ENCODE data around the gene NETO1.

The NETO1 gene

GRCh38 chr18:72721330-72721729 lies 146.5 kb downstream of the NETO1 start:
- DNase-seq = no peak

GRCh38 chr18:72720116-72720515 lies 147.7 kb downstream of the NETO1 start:
- DNase-seq = no peak

- DNase-seq = no peak
These were observed 163.6 kb downstream of the NETO1 start for GRCh38 chr18:72704202-72704601.

DNA sequence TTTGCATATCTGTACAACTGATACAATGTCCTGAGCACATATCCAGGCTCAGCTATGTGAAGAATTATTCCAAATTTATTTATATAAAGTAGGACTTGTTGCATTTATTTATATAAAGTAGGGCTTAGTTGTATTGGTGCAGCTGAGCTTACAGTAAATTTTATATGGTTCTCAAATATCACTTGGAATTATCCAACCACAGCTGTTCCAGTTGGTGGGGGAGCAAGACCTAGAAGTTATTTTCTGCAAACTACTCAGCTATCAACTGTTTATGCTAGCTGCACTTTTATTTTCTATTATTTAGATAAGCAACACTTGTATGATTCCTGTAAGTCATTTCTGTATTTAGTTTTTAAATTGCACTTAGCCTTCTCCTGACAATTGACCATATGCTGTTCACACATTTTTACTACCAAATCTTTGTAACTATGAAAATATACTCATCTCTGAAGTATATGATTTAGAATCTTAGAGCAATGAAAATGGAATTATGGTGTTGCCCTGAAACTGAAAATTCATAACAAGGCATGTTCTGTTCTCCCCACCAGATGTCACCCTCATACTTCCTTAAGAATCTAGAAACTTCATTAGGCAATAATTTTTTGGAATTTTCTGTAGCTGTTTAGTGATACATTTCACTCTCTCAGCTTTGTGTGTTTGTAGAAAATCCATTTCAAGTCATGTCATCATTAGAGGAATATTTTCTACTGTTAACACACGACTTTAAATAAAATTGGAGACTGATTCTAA lies 166.7 kb downstream of the NETO1 start:
- DNase-seq = no peak

DNA sequence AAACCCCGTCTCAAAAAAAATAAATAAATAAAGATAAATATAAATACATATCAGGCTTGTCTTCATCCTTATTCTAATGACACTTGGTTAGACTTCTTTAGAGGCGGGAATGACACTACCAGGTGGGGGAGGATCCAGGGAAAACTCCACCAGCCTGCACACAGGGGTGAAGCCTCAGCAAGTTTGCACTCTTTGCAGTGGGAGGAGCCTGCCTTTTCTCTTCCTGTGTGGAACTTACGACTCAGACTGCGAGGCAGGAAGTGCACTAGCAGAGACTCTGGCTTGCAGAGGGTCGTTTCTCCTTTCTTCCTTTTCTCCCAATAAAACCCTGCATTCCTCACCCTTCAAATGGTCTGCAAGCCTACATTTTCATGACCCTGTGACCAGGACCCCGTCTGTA lies 170.1 kb downstream of the NETO1 start:
- no peak for DNase-seq

DNA sequence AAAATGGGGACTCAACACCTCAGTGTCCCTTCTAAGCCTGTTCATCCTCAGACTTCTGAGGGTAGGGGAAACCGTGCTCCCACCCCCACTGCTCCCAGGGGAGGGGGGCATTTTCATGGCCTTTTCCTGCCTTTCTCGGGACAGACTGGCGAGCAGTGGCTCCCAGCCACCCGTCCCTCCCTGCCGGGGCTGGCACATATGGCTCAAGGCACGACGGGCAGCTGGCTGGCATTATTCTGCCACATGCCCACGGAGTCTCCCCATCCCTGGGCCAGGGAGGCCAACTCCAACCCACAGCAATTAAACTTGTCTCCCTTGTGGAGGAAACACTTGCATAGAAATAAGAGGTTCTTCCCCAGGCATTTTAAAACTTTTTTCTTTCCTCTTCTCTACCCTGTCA lies 175.2 kb downstream of the NETO1 start:
- DNase-seq = no peak

Data from NCI-H2171 treated with DMSO at 0.1 percent for 48 hours (cell line).